Central memory CD4-positive, alpha-beta T cell (primary cell): ENCODE data around the gene BTLA.
"Not testable (repeated sequence)": the region's sequence is repeated elsewhere in the genome, so short reads cannot be mapped to it uniquely, and the experiment has no call there.

Experiments
- DNase-seq: peaks from one replicate; pipeline ENCODE4 v3.0.0; 2022

BTLA gene

GRCh38 chr3:112437146-112438022 lies 61.9 kb downstream of the BTLA start:
- DNase-seq = peak; percentile 21

- DNase-seq = no peak
These were observed 69.3 kb downstream of the BTLA start for GRCh38 chr3:112429960-112430359.

GRCh38 chr3:112427123-112427522 lies 72.1 kb downstream of the BTLA start:
- no peak for DNase-seq

- DNase-seq = no peak
These were observed 73.2 kb downstream of the BTLA start for GRCh38 chr3:112425858-112426750.

- DNase-seq = no peak
These were observed 73.9 kb downstream of the BTLA start for GRCh38 chr3:112425382-112425781.

- DNase-seq = no peak
These were observed 74.9 kb downstream of the BTLA start for GRCh38 chr3:112424394-112424793.

GRCh38 chr3:112422921-112423320 lies 76.4 kb downstream of the BTLA start:
- not testable (repeated sequence) for DNase-seq

- DNase-seq = not testable (repeated sequence)
These were observed 80.7 kb downstream of the BTLA start for GRCh38 chr3:112418526-112418925.

- no peak for DNase-seq
These were observed 81.5 kb downstream of the BTLA start for GRCh38 chr3:112417696-112418318.

GRCh38 chr3:112416391-112417212 lies 82.7 kb downstream of the BTLA start:
- no peak for DNase-seq

- DNase-seq = no peak
These were observed 83.9 kb downstream of the BTLA start for GRCh38 chr3:112415390-112415789.
